HepG2 (cell line): ENCODE data around the gene ANKRD40. TPM values are rescaled to one million over a fixed set of nuclear protein-coding genes. Genes with fewer than 3 reads are reported as not detected.

Experiments
- DZIP1 ChIP-seq: sonication (generic); formaldehyde crosslinking; IDR thresholded peaks from 2 replicates; pipeline ENCODE4 v1.5.0; 2020; ENCODE audit warnings: mild to moderate bottlenecking, missing genetic modification reagents
- ETV5 ChIP-seq: IDR thresholded peaks from 2 replicates; pipeline ENCODE4 v1.6.1; 2018; ENCODE audit warnings: missing biosample characterization, missing genetic modification reagents, inconsistent platforms, borderline replicate concordance
- FOXA3 ChIP-seq: IDR thresholded peaks from 2 replicates; pipeline ENCODE4 v1.6.1; 2016; ENCODE audit warnings: missing genetic modification reagents, missing compliant biosample characterization
- HOXD1 ChIP-seq: sonication (generic); formaldehyde crosslinking; IDR thresholded peaks from 2 replicates; pipeline ENCODE4 v1.5.0; 2020; ENCODE audit warnings: missing genetic modification reagents
- LCORL ChIP-seq, 2 experiments: fragments of 450-650 bp in 1 of 2; sonication (generic) in 1 of 2; formaldehyde crosslinking in 1 of 2; IDR thresholded peaks; 2 replicates each; pipeline versions ENCODE4 v1.5.0 to v1.6.1; 2017 to 2020; ENCODE audit warnings: antibody characterized with exemption in 1 of 2, missing genetic modification reagents in 1 of 2
- MED1 ChIP-seq: sonication (generic); formaldehyde crosslinking; IDR thresholded peaks from 2 replicates; pipeline ENCODE4 v1.4.0; 2020; ENCODE audit warnings: missing genetic modification reagents
- NR1H2 ChIP-seq: sonication (generic); formaldehyde crosslinking; IDR thresholded peaks from 2 replicates; pipeline ENCODE4 v1.8.1; 2022; ENCODE audit warnings: low read depth, missing genetic modification reagents, borderline replicate concordance
- NR2F2 ChIP-seq: IDR thresholded peaks from 2 replicates; pipeline ENCODE4 v1.6.1; 2012; ENCODE audit warnings: low read depth, inconsistent platforms, borderline replicate concordance
- SATB2 ChIP-seq: sonication (generic); formaldehyde crosslinking; IDR thresholded peaks from 2 replicates; pipeline ENCODE4 v1.5.0; 2020; ENCODE audit warnings: missing genetic modification reagents
- SIN3B ChIP-seq: fragments of 150-350 bp; IDR thresholded peaks from 2 replicates; pipeline ENCODE4 v1.6.1; 2014; ENCODE audit warnings: low read length
- SMARCC2 ChIP-seq: fragments of 450-650 bp; IDR thresholded peaks from 2 replicates; pipeline ENCODE4 v1.6.1; 2017; ENCODE audit warnings: antibody characterized with exemption, mild to moderate bottlenecking
- SMARCE1 ChIP-seq: fragments of 450-650 bp; IDR thresholded peaks from 2 replicates; pipeline ENCODE4 v1.6.1; 2017; ENCODE audit warnings: borderline replicate concordance
- SRSF4 ChIP-seq: fragments of 200-400 bp; formaldehyde crosslinking; IDR thresholded peaks from one replicate; pipeline ENCODE4 v1.6.1; 2018; ENCODE audit warnings: mild to moderate bottlenecking, low read depth, low read length, moderate library complexity; ENCODE audit not compliant: poor library complexity, severe bottlenecking
- TAF15 ChIP-seq: fragments of 200-400 bp; formaldehyde crosslinking; IDR thresholded peaks from one replicate; pipeline ENCODE4 v1.6.1; 2018; ENCODE audit warnings: mild to moderate bottlenecking, low read depth, low read length; ENCODE audit not compliant: poor library complexity, severe bottlenecking
- TEAD3 ChIP-seq: optimal IDR thresholded peaks from 2 replicates; pipeline ENCODE3; 2016; ENCODE audit warnings: borderline replicate concordance
- ZBTB42 ChIP-seq: sonication (generic); formaldehyde crosslinking; IDR thresholded peaks from 2 replicates; pipeline ENCODE4 v1.5.0; 2020; ENCODE audit warnings: mild to moderate bottlenecking, missing genetic modification reagents
- ZFP91 ChIP-seq: sonication (generic); formaldehyde crosslinking; IDR thresholded peaks from 2 replicates; pipeline ENCODE4 v1.9.0; 2022; ENCODE audit warnings: missing genetic modification reagents, mild to moderate bottlenecking, borderline replicate concordance
- ZNF12 ChIP-seq: sonication (generic); formaldehyde crosslinking; IDR thresholded peaks from 2 replicates; pipeline ENCODE4 v1.5.0; 2020; ENCODE audit warnings: missing genetic modification reagents
- ZNF124 ChIP-seq: sonication (generic); formaldehyde crosslinking; IDR thresholded peaks from 2 replicates; pipeline ENCODE4 v1.4.0; 2020; ENCODE audit warnings: missing genetic modification reagents
- ZNF292 ChIP-seq: sonication (generic); formaldehyde crosslinking; IDR thresholded peaks from 2 replicates; pipeline ENCODE4 v1.8.1; 2022; ENCODE audit warnings: mild to moderate bottlenecking, low read depth, missing genetic modification reagents, borderline replicate concordance
- ZNF362 ChIP-seq: sonication (generic); formaldehyde crosslinking; IDR thresholded peaks from 2 replicates; pipeline ENCODE4 v1.4.0; 2020; ENCODE audit warnings: missing genetic modification reagents, mild to moderate bottlenecking, borderline replicate concordance
- ZNF431 ChIP-seq: sonication (generic); formaldehyde crosslinking; IDR thresholded peaks from 2 replicates; pipeline ENCODE4 v1.9.0; 2022; ENCODE audit warnings: missing genetic modification reagents, low read depth, mild to moderate bottlenecking, borderline replicate concordance
- ZNF563 ChIP-seq: sonication (generic); formaldehyde crosslinking; IDR thresholded peaks from 2 replicates; pipeline ENCODE4 v1.8.0; 2022; ENCODE audit warnings: mild to moderate bottlenecking, moderate library complexity, missing genetic modification reagents
- ZSCAN30 ChIP-seq: sonication (generic); formaldehyde crosslinking; IDR thresholded peaks from 2 replicates; pipeline ENCODE4 v1.5.0; 2020; ENCODE audit warnings: mild to moderate bottlenecking, missing genetic modification reagents
- polyA plus RNA-seq, 8 experiments: library from polyadenylated mRNA; depleted of rRNA in 3 of 8; stranded (reverse) in 7 of 8; unstranded in 1 of 8; fragments of >200 nt; fragmentation: Illumina TruSeq in 4 of 8; extraction: Trizol in 4 of 8; gene quantifications; 2 replicates each; pipeline versions ENCODE4 v1.2.1 to v1.2.3, GENCODE V29; 2011 to 2016; ENCODE audit warnings: low read depth in 4 of 8, missing spikeins in 1 of 8, mixed read lengths in 1 of 8; ENCODE audit not compliant: insufficient read depth in 1 of 8
- total RNA-seq, 5 experiments: library from RNA; depleted of rRNA; stranded (reverse); fragments of >200 nt; fragmentation: Illumina TruSeq; extraction: Trizol; gene quantifications; 2 replicates each; pipeline ENCODE4 v1.2.3, GENCODE V29; 2016; ENCODE audit warnings: low read depth in 1 of 5

Gene ANKRD40
- total and polyA plus RNA-seq, 2 of the 13 experiments (the other 11 are each of a cell fraction or from before 2014, with no cell fraction given) = 35.0 to 46.4 TPM

- TF ChIP-seq ZNF12 (no peak), ZBTB42 (CRISPR knock-in tag) (no peak), SMARCE1 (no peak), ZNF124 (CRISPR knock-in tag) (no peak), DZIP1 (CRISPR knock-in tag) (0 out of 2 replicates have a peak, but pooled peaks have one; percentile 17), ZSCAN30 (CRISPR knock-in tag) (no peak), NR1H2 (no peak), ZNF431 (CRISPR knock-in tag) (no peak), LCORL (IDR thresholded peaks at IDR 0.05) (no peak), LCORL (CRISPR knock-in tag; IDR thresholded peaks at IDR 0.05) (peak; percentile 51; the same call in 1 of the 2 replicates), ZFP91 (CRISPR knock-in tag) (peak; percentile 37; the same call in 1 of the 2 replicates), HOXD1 (CRISPR knock-in tag) (no peak; the same call in 1 of the 2 replicates), NR2F2 (peak; percentile 50; the same call in 1 of the 2 replicates), SRSF4 (no peak), ZNF563 (CRISPR knock-in tag) (no peak), TAF15 (no peak), TEAD3 (CRISPR knock-in tag) (peak; percentile 65), SIN3B (no peak), ZNF292 (CRISPR knock-in tag) (peak; percentile 52; the same call in 1 of the 2 replicates), ZNF362 (CRISPR knock-in tag) (no peak), MED1 (peak; percentile 89), ETV5 (CRISPR knock-in tag) (peak; percentile 77; the same call in 1 of the 2 replicates), FOXA3 (CRISPR knock-in tag) (peak; percentile 31; the same call in 1 of the 2 replicates), SMARCC2 (no peak), SATB2 (no peak)
Observed at GRCh38 chr17:50663812-50664374, 43.8 kb downstream of the ANKRD40 start (continued).
